GM21529 (cell line): ENCODE measurements around the gene BAX.
A peak's percentile ranks its signal among the peaks of the same experiment; 100 is the strongest.
"Not testable (repeated sequence)": the region's sequence is repeated elsewhere in the genome, so short reads cannot be mapped to it uniquely, and the experiment has no call there.

Source experiments
- ATAC-seq: cut with Tn5 transposase; IDR thresholded peaks from one replicate; pipeline ENCODE4 v1.9.1; 2021; ENCODE audit not compliant: unreplicated experiment

Gene BAX

DNA sequence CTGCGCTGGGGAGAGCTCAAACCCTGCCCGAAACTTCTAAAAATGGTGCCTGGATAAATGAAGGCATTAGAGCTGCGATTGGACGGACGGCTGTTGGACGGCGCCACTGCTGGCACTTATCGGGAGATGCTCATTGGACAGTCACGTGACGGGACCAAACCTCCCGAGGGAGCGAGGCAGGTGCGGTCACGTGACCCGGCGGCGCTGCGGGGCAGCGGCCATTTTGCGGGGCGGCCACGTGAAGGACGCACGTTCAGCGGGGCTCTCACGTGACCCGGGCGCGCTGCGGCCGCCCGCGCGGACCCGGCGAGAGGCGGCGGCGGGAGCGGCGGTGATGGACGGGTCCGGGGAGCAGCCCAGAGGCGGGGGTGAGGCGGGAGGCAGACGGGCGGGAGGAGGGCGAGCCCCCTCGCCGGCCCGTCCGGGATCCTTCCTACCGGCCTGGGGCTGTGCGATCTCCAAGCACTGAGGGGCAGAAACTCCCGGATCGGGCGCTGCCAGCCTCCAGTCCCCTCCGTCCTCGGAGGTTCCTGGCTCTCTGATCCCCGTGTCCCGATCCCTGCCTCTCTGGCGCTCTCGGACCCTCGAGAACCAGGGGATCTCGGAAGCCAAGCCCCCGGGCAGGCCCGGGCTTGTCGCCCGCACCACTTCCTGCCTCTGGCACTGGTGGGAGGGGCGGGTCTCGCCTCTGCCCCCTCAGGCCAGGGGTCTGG, at the start of gene BAX:
Gene BAX (plus strand): TSS at position 281 of the 713 bp plus-strand sequence. CDS start 54 bp downstream, at position 335.
- peak; percentile 82 for ATAC-seq

- ATAC-seq: no peak
Observed at GRCh38 chr19:48905664-48906063, 49.0 kb upstream of the BAX start.

- ATAC-seq: no peak
Observed at GRCh38 chr19:48906324-48906723, 48.4 kb upstream of the BAX start.

GRCh38 chr19:48907671-48908070, 47.0 kb upstream of the BAX start:
- ATAC-seq: no peak

DNA sequence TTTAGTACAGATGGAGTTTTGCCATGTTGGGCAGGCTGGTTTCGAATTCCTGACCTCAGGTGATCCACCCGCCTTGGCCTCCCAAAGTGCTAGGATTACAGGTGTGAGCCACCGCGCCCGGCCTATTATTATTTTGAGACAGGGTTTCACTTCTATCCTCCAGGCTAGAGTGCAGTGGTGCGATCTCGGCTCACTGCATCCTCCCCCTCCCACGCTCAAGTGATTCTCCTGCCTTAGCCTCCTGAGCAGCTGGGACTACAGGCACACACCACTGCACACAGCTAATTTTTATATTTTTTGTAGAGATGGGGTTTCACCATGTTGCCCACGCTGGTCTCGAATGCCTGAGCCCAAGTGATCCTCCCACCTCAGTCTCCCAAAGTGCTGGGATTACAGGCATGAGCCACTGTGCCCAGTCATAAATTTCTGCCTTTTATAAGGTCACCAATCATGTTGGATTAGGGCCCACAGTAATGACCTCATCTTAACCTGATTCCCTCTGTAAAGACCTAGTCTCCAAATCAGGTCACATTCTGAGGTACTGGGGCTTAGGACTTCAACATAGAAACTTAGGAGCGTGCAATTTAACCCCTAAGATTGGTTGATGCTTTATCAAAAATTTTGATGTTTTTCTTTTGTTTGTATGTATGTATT, 45.1 kb upstream of the BAX start:
- ATAC-seq: not testable (repeated sequence)

- no peak for ATAC-seq
Observed at GRCh38 chr19:48910803-48911202, 43.9 kb upstream of the BAX start.

DNA sequence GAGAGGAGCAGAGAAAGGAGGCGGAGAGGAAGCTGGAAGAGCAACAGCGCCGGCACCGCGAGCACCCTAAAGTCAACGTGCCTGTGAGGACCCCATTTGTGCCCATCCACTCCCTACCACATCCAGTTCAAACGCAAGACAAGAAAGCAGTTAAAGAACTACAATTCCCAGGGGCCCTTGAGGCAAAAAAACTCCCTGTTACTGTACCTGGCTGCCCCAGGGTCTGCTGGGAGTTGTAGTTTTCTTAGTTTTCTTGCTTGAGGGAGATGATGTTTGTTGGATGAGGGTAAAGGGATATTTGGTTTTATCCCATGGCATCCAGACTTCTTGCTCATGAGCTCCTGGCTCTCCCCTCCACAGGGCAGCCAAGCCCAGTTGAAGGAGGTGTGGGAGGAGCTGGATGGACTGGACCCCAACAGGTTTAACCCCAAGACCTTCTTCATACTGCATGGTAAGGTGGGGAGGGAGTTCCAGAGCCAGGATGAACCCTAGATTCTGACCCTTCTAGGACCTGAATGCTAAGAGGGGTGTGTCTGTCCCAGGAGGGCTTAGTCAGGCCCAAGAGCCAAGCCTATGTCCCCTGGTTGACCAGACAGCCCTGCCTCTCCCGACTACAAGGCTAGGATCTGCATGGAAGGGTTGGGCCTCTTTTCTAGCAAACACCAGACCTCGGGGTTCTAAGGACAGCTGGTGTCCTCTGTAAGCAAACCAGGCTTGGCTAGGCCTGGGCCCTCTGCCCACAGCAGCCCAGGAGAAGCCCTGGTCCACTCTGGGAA, 41.4 kb upstream of the BAX start:
- no peak for ATAC-seq

GRCh38 chr19:48914181-48914580, 40.5 kb upstream of the BAX start:
- ATAC-seq: no peak

DNA sequence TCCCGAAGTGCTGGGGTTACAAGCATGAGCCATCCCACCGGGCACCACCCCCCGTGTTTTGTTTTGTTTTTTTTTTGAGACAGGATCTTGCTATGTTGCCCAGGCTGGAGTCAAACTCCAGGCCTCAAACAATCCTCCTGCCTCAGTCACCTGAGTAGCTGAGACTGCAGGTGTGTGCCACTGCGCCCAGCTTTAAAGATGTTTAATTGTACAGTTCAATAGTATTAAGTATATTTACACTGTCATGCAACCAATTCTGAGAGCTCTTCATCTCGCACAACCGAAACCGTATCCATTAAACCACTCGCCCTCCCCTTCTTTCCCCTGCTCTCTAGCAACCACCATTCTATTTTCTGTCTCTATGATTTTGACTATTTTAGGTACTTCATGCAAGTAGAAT, 38.9 kb upstream of the BAX start:
- ATAC-seq: no peak

GRCh38 chr19:48918071-48918470, 36.6 kb upstream of the BAX start:
- ATAC-seq: no peak

- no peak for ATAC-seq
Observed at GRCh38 chr19:48918801-48919247, 35.9 kb upstream of the BAX start.

- not testable (repeated sequence) for ATAC-seq
Observed at GRCh38 chr19:48919271-48919670, 35.4 kb upstream of the BAX start.

GRCh38 chr19:48920949-48921348, 33.7 kb upstream of the BAX start:
- no peak for ATAC-seq

GRCh38 chr19:48921721-48922500, 32.8 kb upstream of the BAX start:
- no peak for ATAC-seq

GRCh38 chr19:48922548-48923490, 31.9 kb upstream of the BAX start:
- no peak for ATAC-seq

DNA sequence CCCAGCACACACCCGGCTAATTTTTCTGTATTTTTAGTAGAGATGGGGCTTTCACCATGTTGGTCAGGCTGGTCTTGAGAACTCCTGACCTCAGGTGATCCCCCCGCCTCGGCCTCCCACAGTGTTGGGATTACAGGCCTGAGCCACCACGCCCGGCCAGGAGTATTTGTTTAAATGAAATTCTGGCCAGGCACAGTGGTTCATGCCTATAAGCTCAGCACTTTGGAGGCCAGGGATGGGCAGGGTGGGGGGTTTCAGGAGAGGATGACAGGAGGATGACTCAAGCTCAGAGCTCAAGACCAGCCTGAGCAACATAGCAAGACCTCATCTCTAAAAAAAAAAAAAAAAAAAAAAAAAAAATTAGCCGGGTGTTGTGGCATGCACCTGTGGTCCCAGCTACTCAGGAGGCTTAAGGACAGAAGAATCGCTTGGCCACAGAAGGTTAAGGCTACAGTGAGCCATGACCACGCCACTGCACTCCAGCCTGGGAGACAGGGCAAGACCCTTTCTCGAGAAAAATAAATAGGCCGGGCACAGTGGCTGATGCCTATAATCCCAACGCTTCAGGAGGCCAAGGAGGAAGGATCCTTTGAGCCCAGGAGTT, 29.3 kb upstream of the BAX start:
- ATAC-seq: no peak

GRCh38 chr19:48925890-48926289, 28.8 kb upstream of the BAX start:
- not testable (repeated sequence) for ATAC-seq

GRCh38 chr19:48926909-48927308, 27.8 kb upstream of the BAX start:
- no peak for ATAC-seq

- ATAC-seq: not testable (repeated sequence)
Observed at GRCh38 chr19:48927692-48928091, 27.0 kb upstream of the BAX start.
